Measurements from ENCODE around the gene ALOX5. TPM values are rescaled to one million over a fixed set of nuclear protein-coding genes. Genes with fewer than 3 reads are reported as not detected.

The ALOX5 gene
- total RNA-seq, 1 experiment from 2014 or later: not detected

DNA sequence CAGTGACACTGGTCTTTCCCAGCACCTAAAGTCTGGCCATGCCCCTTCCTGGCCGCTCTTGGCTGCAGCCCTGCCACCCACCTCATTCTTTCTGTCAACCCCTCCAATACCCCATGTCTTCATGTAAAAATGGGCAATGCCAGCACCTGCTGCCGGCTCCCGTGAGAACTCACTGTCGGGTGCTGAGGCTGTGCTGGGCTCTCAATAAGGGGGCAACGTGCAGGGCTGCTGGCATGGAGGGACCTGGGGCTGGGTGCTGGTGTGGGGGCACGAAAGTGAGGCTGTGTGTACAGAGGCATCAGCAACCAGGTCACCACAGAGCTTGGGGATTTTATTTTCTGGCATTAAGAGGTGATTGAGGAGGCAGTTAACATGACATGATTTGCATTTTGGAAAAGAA, 65.3 kb downstream of the ALOX5 start:
- Histone ChIP-seq H3K27me3 (replicated peaks; ENCODE audit: insufficient read depth, low read depth, low read length, poor library complexity) (no peaks in the 10 kb centered on the region), H3K27ac (ENCODE audit: low read depth, low read length, poor library complexity, severe bottlenecking) (no peak overlapping the region), H3K4me1 (ENCODE audit: insufficient read depth, low read length, poor library complexity, severe bottlenecking) (no peaks in the 10 kb centered on the region), H3K36me3 (ENCODE audit: insufficient read depth, low read length, poor library complexity, severe bottlenecking) (no peaks in the 10 kb centered on the region), H3K4me3 (ENCODE audit: low read depth, low read length, poor library complexity, severe bottlenecking) (no peak overlapping the region), H3K9me3 (ENCODE audit: low read depth, low read length, poor library complexity, severe bottlenecking) (no peaks in the 10 kb centered on the region)
- no peak for DNase-seq (ENCODE audit: low spot score)
- ChIA-PET POLR2A (ENCODE audit: low non-redundant PET) (no interaction called here), CTCF (no interaction called here)
- no TSS peak for BruUV-seq (replicated peaks)
- TF ChIP-seq EZH2 (IDR thresholded peaks at IDR 0.05; ENCODE audit: borderline replicate concordance, low read depth, low read length, poor library complexity, severe bottlenecking): no peak
- TF ChIP-seq, protein P1, sequence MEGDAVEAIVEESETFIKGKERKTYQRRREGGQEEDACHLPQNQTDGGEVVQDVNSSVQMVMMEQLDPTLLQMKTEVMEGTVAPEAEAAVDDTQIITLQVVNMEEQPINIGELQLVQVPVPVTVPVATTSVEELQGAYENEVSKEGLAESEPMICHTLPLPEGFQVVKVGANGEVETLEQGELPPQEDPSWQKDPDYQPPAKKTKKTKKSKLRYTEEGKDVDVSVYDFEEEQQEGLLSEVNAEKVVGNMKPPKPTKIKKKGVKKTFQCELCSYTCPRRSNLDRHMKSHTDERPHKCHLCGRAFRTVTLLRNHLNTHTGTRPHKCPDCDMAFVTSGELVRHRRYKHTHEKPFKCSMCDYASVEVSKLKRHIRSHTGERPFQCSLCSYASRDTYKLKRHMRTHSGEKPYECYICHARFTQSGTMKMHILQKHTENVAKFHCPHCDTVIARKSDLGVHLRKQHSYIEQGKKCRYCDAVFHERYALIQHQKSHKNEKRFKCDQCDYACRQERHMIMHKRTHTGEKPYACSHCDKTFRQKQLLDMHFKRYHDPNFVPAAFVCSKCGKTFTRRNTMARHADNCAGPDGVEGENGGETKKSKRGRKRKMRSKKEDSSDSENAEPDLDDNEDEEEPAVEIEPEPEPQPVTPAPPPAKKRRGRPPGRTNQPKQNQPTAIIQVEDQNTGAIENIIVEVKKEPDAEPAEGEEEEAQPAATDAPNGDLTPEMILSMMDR (conservative IDR thresholded peaks at IDR 0.05; ENCODE audit: low read depth, low read length): no peak
- intact Hi-C loops (cut with micrococcal nuclease; ENCODE audit: unreplicated experiment): no loop called here

GRCh38 chr10:45439873-45440272, 65.9 kb downstream of the ALOX5 start:
- no peak overlapping the region for H3K27ac ChIP-seq (ENCODE audit: low read depth, low read length, poor library complexity, severe bottlenecking)
- CTCF ChIA-PET: no interaction called here
- TF ChIP-seq EZH2 (IDR thresholded peaks at IDR 0.05; ENCODE audit: borderline replicate concordance, low read depth, low read length, poor library complexity, severe bottlenecking): no peak
- POLR2A ChIA-PET (ENCODE audit: low non-redundant PET): no interaction called here
- H3K36me3 ChIP-seq (ENCODE audit: insufficient read depth, low read length, poor library complexity, severe bottlenecking): no peaks in the 10 kb centered on the region
- no peaks in the 10 kb centered on the region for H3K9me3 ChIP-seq (ENCODE audit: low read depth, low read length, poor library complexity, severe bottlenecking)
- H3K4me3 ChIP-seq (ENCODE audit: low read depth, low read length, poor library complexity, severe bottlenecking): no peak overlapping the region
- no peaks in the 10 kb centered on the region for H3K27me3 ChIP-seq (replicated peaks; ENCODE audit: insufficient read depth, low read depth, low read length, poor library complexity)
- intact Hi-C loops (cut with micrococcal nuclease; ENCODE audit: unreplicated experiment): no loop called here
- no peaks in the 10 kb centered on the region for H3K4me1 ChIP-seq (ENCODE audit: insufficient read depth, low read length, poor library complexity, severe bottlenecking)
- no TSS peak for BruUV-seq (replicated peaks)
- no peak for DNase-seq (ENCODE audit: low spot score)

GRCh38 chr10:45440511-45441062, 66.6 kb downstream of the ALOX5 start:
- Histone ChIP-seq H3K36me3 (ENCODE audit: insufficient read depth, low read length, poor library complexity, severe bottlenecking) (no peaks in the 10 kb centered on the region), H3K4me3 (ENCODE audit: low read depth, low read length, poor library complexity, severe bottlenecking) (no peak overlapping the region), H3K27me3 (replicated peaks; ENCODE audit: insufficient read depth, low read depth, low read length, poor library complexity) (no peaks in the 10 kb centered on the region), H3K4me1 (ENCODE audit: insufficient read depth, low read length, poor library complexity, severe bottlenecking) (no peaks in the 10 kb centered on the region), H3K27ac (ENCODE audit: low read depth, low read length, poor library complexity, severe bottlenecking) (no peak overlapping the region), H3K9me3 (ENCODE audit: low read depth, low read length, poor library complexity, severe bottlenecking) (no peaks in the 10 kb centered on the region)
- TF ChIP-seq, protein P1 (conservative IDR thresholded peaks at IDR 0.05; ENCODE audit: low read depth, low read length): no peak
- no peak for TF ChIP-seq EZH2 (IDR thresholded peaks at IDR 0.05; ENCODE audit: borderline replicate concordance, low read depth, low read length, poor library complexity, severe bottlenecking)
- intact Hi-C loops (cut with micrococcal nuclease; ENCODE audit: unreplicated experiment): no loop called here
- no TSS peak for BruUV-seq (replicated peaks)
- no peak for DNase-seq (ENCODE audit: low spot score)
- ChIA-PET POLR2A (ENCODE audit: low non-redundant PET) (no interaction called here), CTCF (no interaction called here)
